Common myeloid progenitor, CD34-positive (primary cell): ENCODE measurements around the gene SCUBE3.

Source experiments
- CTCF ChIA-PET: fragments of 350-600 bp; sonication (Branson Sonifier 250); formaldehyde crosslinking; loops from one replicate; lab custom pipeline; 2021; ENCODE audit warnings: antibody characterized with exemption; lab: Charles Lee
- POLR2A ChIA-PET: fragments of 350-600 bp; sonication (Branson Sonifier 250); formaldehyde crosslinking; loops from one replicate; lab custom pipeline; 2021; ENCODE audit warnings: antibody characterized with exemption; lab: Charles Lee
- DNase-seq, 3 donors: peaks; one replicate each; pipeline versions ENCODE4 v3.0.0 to v3.0.0-alpha.2; 2013
- H3K27ac ChIP-seq, 2 experiments: 1 replicate in 1 of 2; 2 replicates in 1 of 2; pipeline ENCODE4 v1.7.0; 2013; ENCODE audit warnings: inconsistent platforms in 2 of 2, low read length in 2 of 2, mild to moderate bottlenecking in 2 of 2, low read depth in 1 of 2, moderate library complexity in 1 of 2; ENCODE audit not compliant: severe bottlenecking in 2 of 2, insufficient read depth in 1 of 2, poor library complexity in 1 of 2
- H3K27me3 ChIP-seq, 5 experiments: replicated peaks in 2 of 5; 1 replicate in 3 of 5; 2 replicates in 2 of 5; pipeline versions ENCODE4 v1.6.1 to v1.7.0; 2013; ENCODE audit warnings: low read length in 4 of 5, mild to moderate bottlenecking in 2 of 5, moderate library complexity in 2 of 5, inconsistent platforms in 1 of 5; ENCODE audit not compliant: insufficient read depth in 5 of 5, control insufficient read depth in 4 of 5
- H3K36me3 ChIP-seq, 4 experiments: 1 replicate in 2 of 4; 2 replicates in 2 of 4; pipeline versions ENCODE4 v1.6.1 to v1.7.0; 2013; ENCODE audit warnings: low read length in 3 of 4, control low read depth in 1 of 4, mild to moderate bottlenecking in 1 of 4; ENCODE audit not compliant: control insufficient read depth in 4 of 4, insufficient read depth in 4 of 4
- H3K4me1 ChIP-seq, 4 experiments: 1 replicate in 3 of 4; 2 replicates in 1 of 4; pipeline versions ENCODE4 v1.6.1 to v1.7.1; 2013; ENCODE audit warnings: low read length in 3 of 4, mild to moderate bottlenecking in 3 of 4, control low read depth in 1 of 4, inconsistent platforms in 1 of 4, moderate library complexity in 1 of 4; ENCODE audit not compliant: control insufficient read depth in 4 of 4, insufficient read depth in 4 of 4; ENCODE audit errors: control extremely low read depth in 1 of 4
- H3K4me3 ChIP-seq, 7 experiments: 1 replicate in 4 of 7; 2 replicates in 3 of 7; pipeline versions ENCODE4 v1.5.1 to v1.7.0; 2013; ENCODE audit warnings: mild to moderate bottlenecking in 7 of 7, low read length in 6 of 7, moderate library complexity in 6 of 7, inconsistent platforms in 2 of 7, low read depth in 2 of 7, control low read depth in 1 of 7; ENCODE audit not compliant: insufficient read depth in 4 of 7, control insufficient read depth in 1 of 7; ENCODE audit errors: extremely low read depth in 1 of 7
- H3K9me3 ChIP-seq, 5 experiments: 1 replicate in 4 of 5; 2 replicates in 1 of 5; pipeline versions ENCODE4 v1.6.1 to v1.7.1; 2013; ENCODE audit warnings: low read length in 4 of 5, mild to moderate bottlenecking in 2 of 5, inconsistent platforms in 1 of 5, low read depth in 1 of 5, moderate library complexity in 1 of 5; ENCODE audit not compliant: control insufficient read depth in 4 of 5, insufficient read depth in 2 of 5; ENCODE audit errors: control extremely low read depth in 1 of 5
- WGBS: methylation state at CpG from one replicate; pipeline ENCODE4 v1.1.5; 2013; ENCODE audit not compliant: insufficient coverage; 5-methylcytosine and 5-hydroxymethylcytosine counted together

The SCUBE3 gene

GRCh38 chr6:35297601-35298481 lies 84.1 kb downstream of the SCUBE3 start, which contains the start of gene DEF6:
DEF6 (plus strand) TSS chr6:35297818; CDS start chr6:35297857, 39 bp downstream.
- H3K4me3 ChIP-seq, result peak within 1 kb of the TSS; percentile 44 to 91 (median 78)
- no peaks in the 10 kb centered on the region for H3K27me3 ChIP-seq
- ChIA-PET POLR2A (interaction anchor here (0.7 to 1.4 kb wide), 2 partner anchors 152 to 173 kb away, joined by 3 to 6 read pairs; no protein-coding TSS in a partner anchor), CTCF (interaction anchor here (1.0 to 20.5 kb wide), 17 partner anchors 12 to 319 kb away, joined by 3 to 405 read pairs (median 4); partner anchors contain the start of genes FANCE, PPARD and RPL10A)
- peaks cover 0 to 44% (median 20%) of the 10 kb centered on the region in 4 experiments for H3K36me3 ChIP-seq
- peak within 1 kb of the TSS; percentile 85 to 94 for H3K27ac ChIP-seq
- no peaks in the 10 kb centered on the region for H3K9me3 ChIP-seq
- H3K4me1 ChIP-seq, result peaks cover 37 to 61% (median 57%) of the 10 kb centered on the region in 4 experiments
- peak; percentile 91 to 94 (median 94) for DNase-seq
- WGBS, result under 1% methylated on average over 27 of the region's 35 CpGs

- Histone ChIP-seq H3K4me3 (peak overlapping the region in 6 of 7 experiments; percentile 44 to 91 (median 80)), H3K36me3 (peaks cover 0 to 36% (median 14%) of the 10 kb centered on the region in 4 experiments), H3K27me3 (no peaks in the 10 kb centered on the region), H3K27ac (peak overlapping the region; percentile 85 to 94), H3K4me1 (peaks cover 42 to 69% (median 65%) of the 10 kb centered on the region in 4 experiments), H3K9me3 (no peaks in the 10 kb centered on the region)
- POLR2A ChIA-PET, result interaction anchor here (0.9 to 1.4 kb wide), 3 partner anchors 17 to 151 kb away, joined by 3 read pairs; no protein-coding TSS in a partner anchor
- 15% methylated on average over 4 of the region's 6 CpGs for WGBS
- DNase-seq, result peak in 2 of 3 donors; percentile 16 to 31
- CTCF ChIA-PET, result interaction anchor here (1.0 to 20.5 kb wide), 9 partner anchors 13 to 196 kb away, joined by 3 to 405 read pairs (median 6); partner anchors contain the start of genes FANCE and PPARD
These were observed 84.9 kb downstream of the SCUBE3 start for GRCh38 chr6:35298625-35299140.

GRCh38 chr6:35299674-35300073 lies 85.9 kb downstream of the SCUBE3 start:
- POLR2A ChIA-PET, result interaction anchor here (0.6 to 1.1 kb wide), 2 partner anchors 28 to 85 kb away, joined by 3 read pairs; no protein-coding TSS in a partner anchor

GRCh38 chr6:35300848-35301247 lies 87.1 kb downstream of the SCUBE3 start:
- H3K9me3 ChIP-seq, result no peaks in the 10 kb centered on the region
- H3K4me3 ChIP-seq, result peak overlapping the region in 4 of 7 experiments; percentile 10 to 91 (median 82)
- H3K4me1 ChIP-seq, result peaks cover 42 to 74% (median 68%) of the 10 kb centered on the region in 4 experiments
- POLR2A ChIA-PET, result no interaction called here
- peak overlapping the region in 1 of 2 experiments; percentile 94 for H3K27ac ChIP-seq
- peaks cover 1 to 23% (median 7%) of the 10 kb centered on the region in 4 experiments for H3K36me3 ChIP-seq
- H3K27me3 ChIP-seq, result no peaks in the 10 kb centered on the region
- peak in 2 of 3 donors; percentile 44 to 62 for DNase-seq
- CTCF ChIA-PET, result interaction anchor here (0.6 to 20.5 kb wide), 6 partner anchors 20 to 623 kb away, joined by 3 to 405 read pairs (median 3); no protein-coding TSS in a partner anchor

More at GRCh38 chr6:35299674-35300073, 85.9 kb downstream of the SCUBE3 start:
- Histone ChIP-seq H3K4me3 (peak overlapping the region in 5 of 7 experiments; percentile 11 to 91 (median 77)), H3K4me1 (peaks cover 42 to 74% (median 68%) of the 10 kb centered on the region in 4 experiments), H3K27me3 (no peaks in the 10 kb centered on the region), H3K9me3 (no peaks in the 10 kb centered on the region), H3K27ac (peak overlapping the region; percentile 19 to 94), H3K36me3 (peaks cover 5 to 34% (median 13%) of the 10 kb centered on the region in 4 experiments)
- peak; percentile 71 to 91 (median 87) for DNase-seq
- WGBS, result 0% methylated on average over 4 of the region's 4 CpGs
- CTCF ChIA-PET, result interaction anchor here (5.3 to 20.5 kb wide), 3 partner anchors 21 to 165 kb away, joined by 30 to 405 read pairs (median 92); partner anchors contain the start of gene FANCE
